ENCODE results near the gene NID2. TPM values are rescaled to one million over a fixed set of nuclear protein-coding genes. Genes with fewer than 3 reads are reported as not detected.

NID2 gene
- total and polyA plus RNA-seq, 10 of the 15 experiments (the other 5 are each of a cell fraction or from before 2014, with no cell fraction given), result 0.04 to 0.49 (median 0.23) TPM; not detected in 3

GRCh38 chr14:52064174-52064573 lies 4.7 kb downstream of the NID2 start:
- H2AFZ ChIP-seq (ENCODE audit: control insufficient read depth, low read depth, low read length), result no peak overlapping the region
- H3K27ac ChIP-seq (ENCODE audit: control insufficient read depth, insufficient read depth), result no peak overlapping the region
- no peak for TF ChIP-seq EP300 (IDR thresholded peaks at IDR 0.05; ENCODE audit: borderline replicate concordance in 1 of 2, control insufficient read depth in 1 of 2, low read depth in 2 of 2, low read length in 2 of 2)
- TF ChIP-seq RELB (IDR thresholded peaks at IDR 0.05; ENCODE audit: low read depth), result no peak
- TF ChIP-seq FOXK2 (IDR thresholded peaks at IDR 0.05), result no peak
- no peak for TF ChIP-seq POLR2AphosphoS2 (IDR thresholded peaks at IDR 0.05; ENCODE audit: low read depth, low read length)
- TF ChIP-seq SRF (IDR thresholded peaks at IDR 0.05; ENCODE audit: low read depth in 2 of 2, low read length in 2 of 2), result no peak
- TF ChIP-seq CREM (IDR thresholded peaks at IDR 0.05; ENCODE audit: low read depth), result no peak
- no peak for TF ChIP-seq NFIC (IDR thresholded peaks at IDR 0.05; ENCODE audit: low read depth, low read length)
- no peak for TF ChIP-seq SKIL (IDR thresholded peaks at IDR 0.05; ENCODE audit: low read depth, poor library complexity, severe bottlenecking)
- no peak for TF ChIP-seq ZNF217 (IDR thresholded peaks at IDR 0.05)
- no peak for TF ChIP-seq SMC3 (IDR thresholded peaks at IDR 0.05; ENCODE audit: borderline replicate concordance, low read length)
- no peak for TF ChIP-seq REST (IDR thresholded peaks at IDR 0.05; ENCODE audit: low read depth, low read length)
- no peak for TF ChIP-seq IRF4 (IDR thresholded peaks at IDR 0.05; ENCODE audit: low read depth, low read length)
- TF ChIP-seq MTA2 (IDR thresholded peaks at IDR 0.05; ENCODE audit: low read depth), result no peak
- BruUV-seq (replicated peaks), result no TSS peak
- H4K20me1 ChIP-seq (ENCODE audit: control insufficient read depth, insufficient read depth), result no peaks in the 10 kb centered on the region
- H3K36me3 ChIP-seq (ENCODE audit: control insufficient read depth in 2 of 2, insufficient read depth in 2 of 2, low read length in 1 of 2), result no peaks in the 10 kb centered on the region; a peak in 1 of 4 replicates
- H3K79me2 ChIP-seq (ENCODE audit: control insufficient read depth, insufficient read depth, low read length), result no peaks in the 10 kb centered on the region
- ATAC-seq, result no peak
- DNase-seq (ENCODE audit: low read depth, low spot score), result no peak
- no peak overlapping the region for H3K4me3 ChIP-seq
- H3K9me3 ChIP-seq (replicated peaks; ENCODE audit: control insufficient read depth, insufficient read depth, low read length), result no peaks in the 10 kb centered on the region
- in situ Hi-C loops (cut with MboI), result no loop called here
- peaks cover 9 to 10% of the 10 kb centered on the region in 2 experiments for H3K27me3 ChIP-seq (replicated peaks in 1 of 2; ENCODE audit: control insufficient read depth in 2 of 2, insufficient read depth in 2 of 2, low read length in 1 of 2)
- intact Hi-C loops (cut with micrococcal nuclease; ENCODE audit: unreplicated experiment), result no loop called here
- H3K4me1 ChIP-seq (ENCODE audit: control insufficient read depth, insufficient read depth, low read length), result no peaks in the 10 kb centered on the region
- no peak for FAIRE-seq
- POLR2A ChIA-PET, result interaction anchor here (0.6 kb wide), 1 partner anchor 112 kb away, joined by 5 read pairs; no protein-coding TSS in a partner anchor
- H3K9ac ChIP-seq (ENCODE audit: control insufficient read depth, insufficient read depth, low read length), result no peak overlapping the region
- H3K4me2 ChIP-seq (ENCODE audit: control insufficient read depth, insufficient read depth), result no peak overlapping the region
- WGBS (ENCODE audit: insufficient coverage, insufficient replicate concordance, low lambda C conversion rate, missing lambda C conversion rate), result 93% methylated on average over 2 of the region's 2 CpGs
- SMC1A ChIA-PET (ENCODE audit: uncharacterized antibody, unreplicated experiment), result no interaction called here
- RAD21 ChIA-PET (ENCODE audit: unreplicated experiment), result no interaction called here
- CTCF ChIA-PET, result interaction anchor here (0.7 kb wide), 1 partner anchor 16 kb away, joined by 3 read pairs; no protein-coding TSS in a partner anchor

All from GM12878 (cell line).